Measurements from ENCODE around the gene TOMM7. TPM values are rescaled to one million over a fixed set of nuclear protein-coding genes. Genes with fewer than 3 reads are reported as not detected.
A peak's percentile ranks its signal among the peaks of the same experiment; 100 is the strongest.

The TOMM7 gene
- 100 to 1,000 TPM; 139 to 212 (median 163) TPM for total RNA-seq

GRCh38 chr7:22822486-22823141, at the start of gene TOMM7:
TSS of gene TOMM7 (minus strand) at chr7:22822849. CDS start at chr7:22822779, 70 bp downstream.
- peak; percentile 72 for DNase-seq (ENCODE audit: low spot score)
- peak in 1 of 3 donors; percentile 13 for TF ChIP-seq CTCF (IDR thresholded peaks at IDR 0.05)

GRCh38 chr7:22872096-22872807, 49.6 kb upstream of the TOMM7 start:
- ATAC-seq (ENCODE audit: low FRiP score), result peak; percentile 28
- DNase-seq (ENCODE audit: low spot score), result no peak
- TF ChIP-seq CTCF (IDR thresholded peaks at IDR 0.05), result no peak

More at GRCh38 chr7:22822486-22823141, at the start of gene TOMM7:
- ATAC-seq (ENCODE audit: low FRiP score), result peak; percentile 98

- DNase-seq (ENCODE audit: low spot score) (no peak), ATAC-seq (ENCODE audit: low FRiP score) (peak; percentile 26)
- TF ChIP-seq CTCF (IDR thresholded peaks at IDR 0.05), result no peak
Measured at GRCh38 chr7:22871661-22872060, 49.0 kb upstream of the TOMM7 start.

- ATAC-seq (ENCODE audit: low FRiP score), result no peak
- TF ChIP-seq CTCF (IDR thresholded peaks at IDR 0.05), result no peak
Measured at GRCh38 chr7:22868509-22868908, 45.9 kb upstream of the TOMM7 start.

GRCh38 chr7:22867589-22867988, 44.9 kb upstream of the TOMM7 start:
- DNase-seq (ENCODE audit: low spot score), result no peak
- ATAC-seq (ENCODE audit: low FRiP score), result no peak
- no peak for TF ChIP-seq CTCF (IDR thresholded peaks at IDR 0.05)

More at GRCh38 chr7:22868509-22868908, 45.9 kb upstream of the TOMM7 start:
- DNase-seq (ENCODE audit: low spot score), result no peak

GRCh38 chr7:22867003-22867402, 44.4 kb upstream of the TOMM7 start:
- no peak for TF ChIP-seq CTCF (IDR thresholded peaks at IDR 0.05)
- DNase-seq (ENCODE audit: low spot score) (no peak), ATAC-seq (ENCODE audit: low FRiP score) (no peak)

- no peak for TF ChIP-seq CTCF (IDR thresholded peaks at IDR 0.05)
- DNase-seq (ENCODE audit: low spot score) (no peak), ATAC-seq (ENCODE audit: low FRiP score) (no peak)
Measured at GRCh38 chr7:22865602-22865960, 42.9 kb upstream of the TOMM7 start.

All from omental fat pad (tissue), 4 donors.